Colon (tissue), 2 donors: ENCODE results near the gene CDH18.

Experiments used
- FAIRE-seq: peaks from 2 replicates; lab custom pipeline; 2012; peaks lifted over from hg19 to GRCh38; lab: Jason Lieb, UNC
- donor health status: control.
- donor health status: control.

The CDH18 gene, protein sequence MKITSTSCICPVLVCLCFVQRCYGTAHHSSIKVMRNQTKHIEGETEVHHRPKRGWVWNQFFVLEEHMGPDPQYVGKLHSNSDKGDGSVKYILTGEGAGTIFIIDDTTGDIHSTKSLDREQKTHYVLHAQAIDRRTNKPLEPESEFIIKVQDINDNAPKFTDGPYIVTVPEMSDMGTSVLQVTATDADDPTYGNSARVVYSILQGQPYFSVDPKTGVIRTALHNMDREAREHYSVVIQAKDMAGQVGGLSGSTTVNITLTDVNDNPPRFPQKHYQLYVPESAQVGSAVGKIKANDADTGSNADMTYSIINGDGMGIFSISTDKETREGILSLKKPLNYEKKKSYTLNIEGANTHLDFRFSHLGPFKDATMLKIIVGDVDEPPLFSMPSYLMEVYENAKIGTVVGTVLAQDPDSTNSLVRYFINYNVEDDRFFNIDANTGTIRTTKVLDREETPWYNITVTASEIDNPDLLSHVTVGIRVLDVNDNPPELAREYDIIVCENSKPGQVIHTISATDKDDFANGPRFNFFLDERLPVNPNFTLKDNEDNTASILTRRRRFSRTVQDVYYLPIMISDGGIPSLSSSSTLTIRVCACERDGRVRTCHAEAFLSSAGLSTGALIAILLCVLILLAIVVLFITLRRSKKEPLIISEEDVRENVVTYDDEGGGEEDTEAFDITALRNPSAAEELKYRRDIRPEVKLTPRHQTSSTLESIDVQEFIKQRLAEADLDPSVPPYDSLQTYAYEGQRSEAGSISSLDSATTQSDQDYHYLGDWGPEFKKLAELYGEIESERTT

DNA sequence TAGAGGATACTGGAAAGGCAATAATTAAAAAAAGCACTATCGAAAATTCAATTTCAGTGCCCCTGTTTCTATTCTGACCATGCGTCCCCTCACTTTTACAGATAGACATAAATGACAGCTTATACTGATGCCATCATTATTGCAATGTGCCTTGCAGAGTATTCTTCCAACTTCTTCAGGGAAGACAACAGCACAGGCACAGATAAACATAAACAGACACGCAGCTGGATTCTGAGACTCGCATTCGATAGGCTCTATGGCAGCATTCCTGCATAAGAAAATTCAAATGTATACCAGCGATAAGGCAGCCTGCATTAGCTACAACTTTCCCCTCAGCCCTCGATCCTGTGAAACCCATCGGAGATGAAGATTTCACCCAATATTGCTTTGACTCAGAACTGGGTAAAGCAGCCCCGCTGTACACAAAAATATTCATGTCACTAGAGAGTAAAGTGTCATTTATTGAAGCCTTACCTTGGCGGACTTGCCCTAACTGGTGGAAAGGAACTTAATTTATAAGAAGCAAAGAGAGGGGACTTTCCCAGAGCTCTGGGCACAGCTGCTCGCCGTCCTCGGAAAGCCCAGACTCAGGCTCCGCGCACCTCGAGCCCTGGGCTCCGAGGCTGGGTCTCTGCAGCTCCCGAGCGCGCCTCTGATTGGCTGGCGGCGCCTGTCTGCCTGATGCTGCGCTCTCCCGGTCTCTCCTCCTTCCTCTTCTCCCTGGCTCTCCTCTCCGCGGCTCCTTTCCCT is at the start of gene CDH18:
TSS of gene CDH18 (minus strand) at position 589 of the 750 bp plus-strand sequence. CDS start 149,214 bp downstream, outside the sequence.
- no peak for FAIRE-seq

DNA sequence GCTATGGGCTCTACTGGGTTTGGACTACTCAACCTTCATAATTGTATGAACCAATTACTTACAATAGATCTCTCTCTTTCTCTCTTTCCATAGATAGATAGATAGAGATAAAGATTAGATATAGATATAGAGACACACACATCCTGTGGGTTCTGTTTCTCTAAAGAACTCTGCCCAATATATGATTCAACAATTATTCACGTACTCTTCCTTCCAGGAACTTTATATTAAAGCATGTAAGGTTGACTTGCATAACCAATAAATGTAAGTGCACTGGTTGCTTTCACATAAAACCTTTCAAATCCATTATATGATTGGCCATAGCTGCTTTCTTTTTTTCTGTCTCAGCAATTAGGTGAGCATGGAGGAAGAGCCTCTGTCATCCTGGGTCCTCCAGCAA is 46.7 kb upstream of the CDH18 start:
- no peak for FAIRE-seq

DNA sequence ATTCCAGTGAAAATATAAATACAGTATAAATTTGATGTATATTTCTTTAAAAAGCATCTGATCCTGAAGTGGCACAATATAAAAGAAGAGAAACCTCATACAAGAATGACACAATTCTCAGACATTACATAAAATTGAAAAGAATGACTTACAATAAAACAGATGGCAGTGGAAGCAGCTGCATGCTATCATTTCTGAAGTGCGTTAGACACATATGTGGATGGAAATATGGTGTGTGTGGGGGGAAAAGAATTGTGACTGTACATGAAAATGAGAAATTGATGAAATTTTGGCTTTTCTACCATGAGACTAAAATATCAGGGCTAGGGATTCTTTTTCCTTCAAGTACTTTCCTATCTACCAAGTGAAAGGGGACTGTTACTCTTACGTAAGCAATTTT is 45.9 kb upstream of the CDH18 start:
- no peak for FAIRE-seq

DNA sequence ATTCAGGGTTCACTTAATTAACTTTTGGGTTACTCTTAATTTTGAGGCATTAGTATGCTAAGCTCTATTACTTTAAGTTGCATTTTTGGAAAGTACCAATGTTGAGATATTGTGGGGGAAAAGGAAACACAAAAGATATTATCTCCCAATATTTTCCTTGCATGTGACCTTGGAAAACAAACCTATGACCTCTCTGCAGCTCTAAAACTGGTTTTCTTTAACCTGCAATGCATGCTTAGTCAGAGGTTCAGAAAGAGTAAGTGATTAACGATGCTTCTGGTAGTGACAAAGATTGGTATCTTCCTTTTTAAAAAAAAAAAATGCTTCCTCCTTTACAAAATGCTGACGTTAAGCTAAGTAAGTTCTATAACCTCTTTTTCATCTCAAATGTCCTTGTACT is 44.9 kb upstream of the CDH18 start:
- no peak for FAIRE-seq

DNA sequence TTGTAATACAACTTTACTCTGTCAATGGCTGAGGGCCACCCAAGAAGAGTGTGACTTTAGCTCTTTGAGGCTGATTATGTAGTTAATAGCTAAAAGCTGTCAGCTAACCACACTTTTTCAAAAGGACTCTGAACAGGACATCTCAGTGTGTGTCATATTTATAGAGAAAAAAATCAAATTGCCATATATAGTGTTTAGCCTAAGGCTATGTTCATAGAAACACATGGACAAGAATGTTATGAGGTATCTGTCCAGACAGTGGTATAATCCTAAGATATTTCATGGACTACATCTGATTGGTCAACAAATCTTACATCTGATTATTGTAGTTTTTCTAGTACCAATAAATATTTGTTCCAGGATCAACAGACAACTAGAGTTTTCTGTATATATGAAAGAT is 42.1 kb upstream of the CDH18 start:
- no peak for FAIRE-seq

DNA sequence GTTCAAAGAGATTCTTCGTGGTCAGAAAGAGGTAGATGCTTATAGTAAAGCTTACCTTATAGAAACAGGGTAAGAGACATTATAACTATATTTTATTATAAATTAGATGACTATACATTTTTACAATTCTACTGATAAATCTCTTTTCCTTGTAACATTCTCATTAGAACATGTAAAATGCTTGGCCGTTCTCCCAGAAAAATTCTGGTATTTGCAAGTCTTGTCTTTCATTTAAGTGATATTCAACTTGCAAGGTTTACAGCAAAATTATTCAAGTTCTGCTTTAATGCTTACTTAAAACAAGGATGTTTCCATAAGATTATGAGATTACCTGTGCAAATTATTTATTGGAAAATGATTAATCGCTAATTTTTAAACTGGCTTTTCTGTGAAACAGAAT is 41.3 kb upstream of the CDH18 start:
- FAIRE-seq = no peak

DNA sequence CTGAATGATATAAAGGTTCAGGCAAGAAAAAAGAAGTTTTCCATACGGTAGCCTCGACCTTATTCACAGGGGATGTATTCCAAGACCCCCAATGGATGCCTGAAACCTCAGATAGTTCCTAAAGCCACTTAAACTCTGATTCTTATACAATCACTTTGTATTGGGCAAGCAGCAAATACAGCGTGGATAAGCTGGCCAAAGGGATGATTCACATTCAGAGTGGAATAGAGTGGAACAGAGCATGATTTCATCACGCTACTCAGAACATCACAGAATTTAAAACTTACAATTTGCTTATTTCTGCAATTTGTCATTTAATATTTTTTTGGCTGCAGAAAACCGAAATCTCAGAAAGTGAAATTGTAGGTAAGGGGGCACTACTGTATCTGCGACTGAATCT is 40.5 kb upstream of the CDH18 start:
- no peak for FAIRE-seq

DNA sequence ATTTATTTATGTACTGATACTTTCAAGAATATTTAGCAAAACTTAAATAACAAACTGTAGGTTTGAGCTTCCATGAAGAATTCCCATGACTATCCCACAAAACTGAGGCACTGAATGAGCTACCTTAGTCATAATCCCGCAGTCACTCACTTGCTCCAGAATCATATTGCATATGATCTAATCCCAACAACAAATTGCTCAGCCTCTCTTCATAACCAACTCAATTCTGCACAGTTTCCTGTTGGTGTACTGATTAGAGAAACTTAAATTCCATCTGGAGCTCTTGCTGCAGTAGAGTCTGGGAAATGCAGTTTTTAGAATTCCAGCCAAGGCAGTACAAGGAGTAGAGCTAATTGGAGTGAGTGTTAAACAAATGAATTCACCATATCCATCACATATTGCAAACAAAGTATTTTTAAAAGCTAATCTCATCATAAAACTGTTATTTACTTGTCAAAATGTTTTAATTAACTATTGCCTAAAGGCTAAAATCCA is 35.7 kb upstream of the CDH18 start:
- FAIRE-seq = no peak

DNA sequence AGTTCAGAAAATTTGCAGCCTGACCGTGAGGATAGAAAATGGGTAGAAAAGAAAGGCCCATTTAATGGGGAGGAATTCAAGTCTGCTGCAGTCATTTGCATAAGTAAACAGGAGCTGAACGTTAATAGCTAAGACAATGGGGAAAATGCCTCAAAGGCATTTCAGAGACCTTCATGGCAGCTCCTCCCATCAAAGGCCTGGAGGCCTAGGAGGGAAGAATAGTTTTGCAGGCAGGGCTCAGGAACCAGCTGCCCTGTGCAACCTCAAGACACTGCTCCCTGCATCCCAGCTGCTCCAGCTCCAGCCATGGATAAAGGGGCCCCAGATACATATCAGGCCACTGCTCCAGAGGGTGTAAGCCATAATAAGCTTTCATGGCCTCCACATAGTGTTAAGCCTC is 32.2 kb upstream of the CDH18 start:
- FAIRE-seq = no peak

DNA sequence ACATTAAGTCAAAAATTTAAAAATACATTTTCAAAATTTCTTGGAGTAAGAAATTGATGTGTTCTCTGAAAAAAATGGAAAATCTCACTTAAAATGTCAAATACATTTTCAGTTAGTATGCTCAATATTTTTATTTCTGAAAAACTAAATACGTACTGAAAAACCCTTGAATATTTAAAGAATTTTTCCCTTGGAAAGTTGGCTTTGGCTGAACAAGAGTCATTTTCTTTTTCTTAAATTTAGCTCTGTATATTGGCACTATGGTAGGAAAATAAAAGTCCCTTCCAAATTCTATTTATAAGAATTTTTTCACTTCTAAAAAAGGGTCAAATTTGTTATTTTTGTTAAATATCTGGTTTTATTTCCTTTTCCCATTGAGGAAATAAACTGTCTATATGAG is 29.0 kb upstream of the CDH18 start:
- no peak for FAIRE-seq

DNA sequence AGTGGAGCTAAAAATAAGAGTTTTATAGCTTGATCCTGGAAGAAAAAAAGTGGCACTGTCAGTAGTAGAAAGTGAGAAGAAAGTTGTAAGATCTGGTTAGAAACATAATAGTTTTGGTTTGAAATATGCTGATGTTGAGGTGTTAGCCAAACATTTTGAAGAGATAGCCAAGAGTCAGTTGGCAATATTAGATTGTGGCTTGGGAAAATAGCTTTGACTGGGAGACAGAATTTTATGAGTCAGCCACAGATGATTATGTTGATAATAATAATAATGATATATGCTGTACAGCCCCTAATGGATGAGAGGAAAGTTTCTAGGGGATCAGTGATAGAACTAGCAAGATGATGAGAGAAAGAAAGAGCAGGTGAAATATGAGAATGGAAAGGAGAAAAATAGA is 12.4 kb upstream of the CDH18 start:
- FAIRE-seq = no peak

DNA sequence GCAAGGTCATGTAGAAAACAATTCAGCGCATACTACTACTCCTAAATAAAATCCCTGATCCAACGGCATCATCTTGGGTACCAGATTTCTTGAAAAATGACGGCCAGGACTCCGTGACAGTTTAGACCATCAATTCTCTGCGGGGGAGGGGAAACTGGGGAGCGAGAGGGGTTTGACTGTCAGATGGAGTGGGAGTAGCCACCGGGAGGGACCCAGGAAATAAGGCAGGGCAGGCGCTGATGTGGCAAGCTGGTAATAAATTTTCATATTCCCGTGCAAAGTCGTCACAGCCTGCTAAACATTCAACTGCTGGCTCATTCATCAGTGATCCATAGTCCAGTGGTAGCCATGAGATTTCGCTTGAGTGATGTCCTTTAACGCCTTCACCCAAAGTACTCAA is 457 bp upstream of the CDH18 start:
- FAIRE-seq = no peak

DNA sequence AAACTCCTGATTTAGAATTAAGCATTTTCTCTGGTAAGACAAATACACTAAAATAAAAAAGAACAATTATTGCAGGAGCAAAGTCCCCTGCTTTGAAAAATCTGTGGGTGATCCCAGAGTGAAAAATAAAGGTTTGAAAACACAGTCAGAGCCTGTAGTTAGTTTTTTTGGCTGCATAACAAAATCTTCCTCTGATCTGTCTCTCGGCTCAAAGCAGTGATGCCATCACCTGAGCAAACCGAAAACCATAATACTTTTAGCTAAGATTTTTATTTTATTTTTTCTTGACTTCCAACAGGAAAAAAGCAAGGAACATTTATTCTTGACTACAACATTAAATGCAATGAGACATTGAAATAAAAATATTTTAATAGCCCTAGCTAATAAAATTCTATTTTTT is 1.2 kb downstream of the CDH18 start:
- no peak for FAIRE-seq

DNA sequence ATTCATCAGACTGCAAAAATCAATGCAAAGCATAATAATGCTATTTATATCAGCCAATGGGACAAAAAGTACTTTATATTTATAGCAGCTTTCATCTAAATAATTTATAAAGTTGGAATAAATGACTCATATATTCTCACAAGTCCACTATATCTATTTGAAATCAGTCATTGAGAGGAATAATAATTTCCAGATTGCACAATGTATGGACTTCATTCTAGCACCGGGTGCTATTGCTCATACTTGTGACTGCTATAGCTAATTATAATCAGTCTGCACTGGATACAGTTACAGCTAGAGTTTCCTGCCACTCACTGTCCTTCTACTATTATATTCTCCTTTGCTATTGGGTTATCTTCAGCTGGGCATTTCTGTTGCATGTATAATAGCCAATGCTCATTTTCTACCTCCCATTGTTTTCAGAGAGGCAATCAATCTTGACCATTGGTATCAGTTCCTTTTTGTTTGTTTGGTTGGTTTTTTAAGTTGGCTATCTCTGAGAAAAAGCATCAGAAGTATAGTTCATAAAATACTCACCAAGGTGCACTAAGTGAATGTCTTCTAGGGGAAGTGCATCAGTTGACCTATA is 1.9 kb downstream of the CDH18 start:
- FAIRE-seq = no peak

DNA sequence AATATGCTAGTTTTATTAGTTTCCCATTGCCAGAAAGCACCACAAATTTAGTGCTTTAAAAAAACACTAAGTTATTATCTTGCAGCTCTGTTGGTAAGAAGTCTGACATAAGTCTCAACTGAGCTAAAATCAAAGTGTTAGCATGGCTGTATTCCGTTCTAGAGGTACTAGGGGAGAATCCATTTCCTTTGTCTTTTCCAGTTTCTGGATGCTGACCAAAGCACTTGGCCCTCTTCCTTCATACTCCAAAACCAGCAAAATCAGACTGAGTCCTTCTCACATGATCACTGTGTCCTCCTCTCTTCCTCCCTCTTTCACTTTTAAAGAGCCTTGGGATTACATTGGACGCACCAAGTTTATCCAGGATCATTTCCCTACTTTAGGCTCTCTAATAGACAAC is 9.5 kb downstream of the CDH18 start:
- no peak for FAIRE-seq

DNA sequence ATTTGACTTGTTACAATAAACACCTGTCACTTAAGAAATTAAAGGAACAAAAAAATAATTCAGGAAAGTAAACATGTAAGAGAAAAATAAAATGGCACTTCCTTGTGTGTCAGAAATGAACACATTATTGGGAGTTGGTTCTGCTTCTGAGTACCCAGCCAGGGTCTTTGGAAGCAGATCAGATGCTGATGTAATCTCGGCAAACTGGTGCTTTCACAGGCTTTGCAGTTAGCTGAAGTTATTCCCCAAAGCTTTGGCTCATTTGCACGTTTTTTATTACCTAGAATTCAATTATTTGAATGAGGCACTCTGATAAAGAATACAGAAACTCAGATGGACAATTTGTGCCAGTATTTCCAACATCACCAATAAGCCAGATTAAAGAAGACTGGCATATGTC is 10.9 kb downstream of the CDH18 start:
- FAIRE-seq = no peak

DNA sequence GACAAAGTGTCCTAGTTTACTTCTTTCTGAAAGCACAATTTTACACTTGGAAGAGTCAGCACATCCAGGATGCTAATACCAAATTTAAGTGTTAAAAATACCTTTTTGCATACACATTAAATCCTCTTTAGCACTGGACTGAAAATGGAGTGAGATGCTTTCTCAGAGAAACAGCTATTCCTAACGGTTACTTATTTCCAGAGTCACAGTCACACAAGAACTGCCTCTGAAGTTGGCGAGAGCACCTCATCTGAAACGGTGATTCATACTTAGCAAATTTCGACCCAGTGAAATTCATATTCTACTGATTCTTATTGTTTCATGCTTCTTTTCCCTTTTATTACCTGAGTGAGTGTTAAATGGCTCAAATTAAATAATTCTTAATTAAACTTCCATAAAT is 12.2 kb downstream of the CDH18 start:
- no peak for FAIRE-seq

DNA sequence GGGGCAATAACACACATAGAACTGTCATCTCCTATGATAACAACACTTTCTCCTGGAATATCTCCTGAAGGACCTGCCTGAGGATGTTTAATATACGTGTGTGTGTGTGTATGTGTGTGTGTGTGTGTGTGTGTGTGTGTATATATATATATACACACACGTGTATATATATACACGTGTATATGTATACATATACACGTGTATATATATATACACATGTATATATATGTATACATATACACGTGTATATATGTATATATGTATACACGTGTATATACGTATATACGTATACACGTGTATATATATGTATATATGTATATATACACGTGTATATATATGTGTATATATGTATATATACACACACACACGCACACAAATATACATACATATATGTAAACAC is 27.5 kb downstream of the CDH18 start:
- no peak for FAIRE-seq

DNA sequence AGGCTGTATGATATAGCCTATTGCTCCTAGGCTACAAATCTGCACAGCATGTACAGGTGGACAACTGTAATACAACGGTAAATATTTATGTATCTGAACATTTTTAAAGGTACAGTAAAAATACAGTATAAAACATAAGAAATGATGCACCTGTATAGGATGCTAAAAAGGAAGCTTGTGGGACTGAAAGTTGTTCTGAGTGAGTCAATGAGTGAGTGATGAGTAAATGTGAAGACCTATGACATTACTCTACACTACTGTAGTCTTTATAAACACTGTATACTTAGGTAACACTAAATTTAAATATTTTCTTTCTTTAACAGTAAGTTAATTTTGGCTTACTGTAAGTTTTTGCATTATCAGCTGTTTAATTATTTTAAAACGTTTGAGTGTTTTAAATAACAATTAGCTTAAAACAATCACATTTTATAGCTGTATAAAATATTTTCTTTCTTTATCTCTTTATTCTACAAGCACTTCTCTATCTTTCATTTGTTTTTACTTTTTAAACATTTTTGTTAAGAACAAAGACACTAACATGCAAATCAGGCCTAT is 28.1 kb downstream of the CDH18 start:
- no peak for FAIRE-seq

DNA sequence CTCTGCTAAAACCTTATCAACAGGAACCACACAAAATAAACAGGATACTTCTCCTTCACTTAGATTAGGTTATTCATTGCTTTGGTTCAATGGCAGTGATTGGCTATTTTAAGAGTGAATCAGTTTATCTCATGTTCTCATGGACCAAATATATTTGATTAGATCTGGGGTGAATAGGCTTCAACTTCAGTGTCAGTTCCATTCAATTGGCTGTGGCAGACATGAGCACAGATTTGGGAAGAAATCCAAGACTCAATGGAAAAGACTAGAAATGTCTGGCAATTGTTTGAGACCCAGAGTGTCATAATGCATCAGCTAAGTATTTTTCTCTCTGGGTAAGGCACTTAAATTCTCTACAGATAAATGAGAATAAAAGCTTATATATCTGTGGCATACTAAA is 37.1 kb downstream of the CDH18 start:
- no peak for FAIRE-seq

DNA sequence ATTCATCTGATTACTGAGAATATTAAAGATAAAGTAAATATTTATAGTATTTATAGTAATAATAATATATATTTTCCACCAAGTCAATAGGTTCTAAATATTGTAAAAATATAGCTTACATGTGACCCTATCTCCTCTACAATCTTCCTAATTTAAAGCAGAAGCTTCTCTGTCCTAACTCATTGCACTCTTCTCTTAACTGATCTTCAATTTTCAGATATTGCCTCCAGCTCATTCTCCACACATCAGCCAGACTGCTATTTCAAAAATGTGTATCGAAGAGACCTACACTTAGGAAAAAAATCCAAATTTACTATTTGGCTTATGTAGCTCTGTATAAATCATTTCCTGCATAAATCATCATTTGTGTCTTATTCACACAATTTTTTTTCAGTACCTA is 47.8 kb downstream of the CDH18 start:
- FAIRE-seq = no peak

DNA sequence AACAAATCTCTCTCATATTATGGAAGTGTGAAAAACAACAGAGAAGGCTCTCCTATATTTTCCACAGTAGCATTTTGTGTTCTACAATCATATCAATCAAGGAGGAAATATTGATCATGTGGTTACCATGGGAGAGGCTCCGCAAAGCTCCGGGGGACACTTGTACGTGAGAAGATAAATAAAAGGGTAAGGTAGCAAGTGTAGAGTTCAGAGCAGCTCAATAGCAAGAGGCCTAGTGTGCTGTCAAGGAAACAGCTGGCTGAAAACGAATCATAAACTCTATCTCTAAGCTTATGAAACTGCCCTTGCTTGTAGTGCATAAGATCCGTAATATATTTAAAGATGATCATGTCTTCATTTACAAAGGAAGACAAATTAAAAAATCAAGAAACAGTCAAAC is 57.5 kb downstream of the CDH18 start:
- no peak for FAIRE-seq
